H9 (cell line): ENCODE data around the gene TREM1. TPM values are rescaled to one million over a fixed set of nuclear protein-coding genes. Genes with fewer than 3 reads are reported as not detected.

ENCODE experiments used
- DNase-seq: peaks from one replicate; pipeline ENCODE4 v3.0.0-alpha.2; 2017
- H2AFZ ChIP-seq: one replicate; pipeline ENCODE4 v1.6.1; 2013; ENCODE audit warnings: mild to moderate bottlenecking, low read length, control low read depth, moderate library complexity
- H2AK5ac ChIP-seq: 2 replicates; pipeline ENCODE4 v1.6.1; 2013; ENCODE audit warnings: low read length, control low read depth, mixed read lengths; ENCODE audit not compliant: insufficient read length
- H2BK120ac ChIP-seq: one replicate; pipeline ENCODE4 v1.6.1; 2013; ENCODE audit warnings: low read depth, mild to moderate bottlenecking, low read length, control low read depth, inconsistent platforms; ENCODE audit not compliant: poor library complexity, severe bottlenecking
- H2BK12ac ChIP-seq: 2 replicates; pipeline ENCODE4 v1.6.1; 2013; ENCODE audit warnings: low read length, control low read depth, mixed read lengths, low read depth; ENCODE audit not compliant: insufficient read length
- H2BK15ac ChIP-seq: 2 replicates; pipeline ENCODE4 v1.6.1; 2013; ENCODE audit warnings: low read depth, low read length, control low read depth
- H2BK20ac ChIP-seq: one replicate; pipeline ENCODE4 v1.6.1; 2013; ENCODE audit warnings: low read depth, mild to moderate bottlenecking, low read length, control low read depth, inconsistent platforms; ENCODE audit not compliant: poor library complexity, severe bottlenecking
- H2BK5ac ChIP-seq: 2 replicates; pipeline ENCODE4 v1.6.1; 2013; ENCODE audit warnings: low read length, control low read depth, mixed read lengths; ENCODE audit not compliant: insufficient read length
- H3K14ac ChIP-seq: 2 replicates; pipeline ENCODE4 v1.6.1; 2013; ENCODE audit warnings: low read length, control low read depth; ENCODE audit not compliant: insufficient read depth
- H3K18ac ChIP-seq: 2 replicates; pipeline ENCODE4 v1.6.1; 2013; ENCODE audit warnings: low read depth, mild to moderate bottlenecking, mixed read lengths, low read length, control low read depth; ENCODE audit not compliant: insufficient read length
- H3K23ac ChIP-seq: 2 replicates; pipeline ENCODE4 v1.6.1; 2013; ENCODE audit warnings: low read length, control low read depth, mixed read lengths, low read depth; ENCODE audit not compliant: insufficient read length
- H3K23me2 ChIP-seq: 2 replicates; pipeline ENCODE4 v1.6.1; 2013; ENCODE audit warnings: low read depth, mild to moderate bottlenecking, mixed read lengths, low read length, control low read depth; ENCODE audit not compliant: insufficient read length, poor library complexity, severe bottlenecking
- H3K27ac ChIP-seq: 2 replicates; pipeline ENCODE4 v1.5.1; 2013; ENCODE audit warnings: low read length, control low read depth, mixed read lengths, low read depth; ENCODE audit not compliant: insufficient read length
- H3K27me3 ChIP-seq: 2 replicates; pipeline ENCODE4 v1.6.1; 2013; ENCODE audit warnings: low read length, control low read depth, inconsistent platforms; ENCODE audit not compliant: insufficient read depth
- H3K4ac ChIP-seq: 2 replicates; pipeline ENCODE4 v1.6.1; 2013; ENCODE audit warnings: low read depth, mild to moderate bottlenecking, control low read depth, inconsistent platforms, low read length, moderate library complexity
- H3K4me1 ChIP-seq: 2 replicates; pipeline ENCODE4 v1.6.1; 2013; ENCODE audit warnings: low read length, control low read depth, inconsistent platforms; ENCODE audit not compliant: insufficient read depth
- H3K4me2 ChIP-seq: 2 replicates; pipeline ENCODE4 v1.6.1; 2013; ENCODE audit warnings: low read length, control low read depth, mixed read lengths; ENCODE audit not compliant: insufficient read length, insufficient read depth
- H3K56ac ChIP-seq: 2 replicates; pipeline ENCODE4 v1.6.1; 2013; ENCODE audit warnings: low read depth, mild to moderate bottlenecking, mixed read lengths, low read length, control low read depth; ENCODE audit not compliant: insufficient read length
- H3K79me1 ChIP-seq: 2 replicates; pipeline ENCODE4 v1.6.1; 2013; ENCODE audit warnings: low read depth, mild to moderate bottlenecking, moderate library complexity, low read length, control low read depth, inconsistent platforms; ENCODE audit not compliant: insufficient read depth, poor library complexity, severe bottlenecking
- H3K79me2 ChIP-seq: 2 replicates; pipeline ENCODE4 v1.6.1; 2013; ENCODE audit warnings: low read length, control low read depth, inconsistent platforms; ENCODE audit not compliant: insufficient read depth
- H3K9ac ChIP-seq: 2 replicates; pipeline ENCODE4 v1.6.1; 2013; ENCODE audit warnings: low read length, control low read depth, mixed read lengths; ENCODE audit not compliant: insufficient read length; ENCODE audit errors: extremely low read depth
- H3K9me3 ChIP-seq: one replicate; pipeline ENCODE4 v1.6.1; 2013; ENCODE audit warnings: low read depth, low read length, inconsistent platforms; ENCODE audit not compliant: control insufficient read depth
- H3T11ph ChIP-seq: one replicate; pipeline ENCODE4 v1.6.1; 2013; ENCODE audit warnings: mild to moderate bottlenecking, low read length, control low read depth, inconsistent platforms
- H4K20me1 ChIP-seq: one replicate; pipeline ENCODE4 v1.6.1; 2013; ENCODE audit not compliant: control insufficient read depth, insufficient read length, insufficient read depth
- H4K5ac ChIP-seq: 2 replicates; pipeline ENCODE4 v1.6.1; 2013; ENCODE audit warnings: low read depth, mild to moderate bottlenecking, mixed read lengths, low read length, control low read depth; ENCODE audit not compliant: insufficient read length
- H4K8ac ChIP-seq: replicated peaks from 2 replicates; pipeline ENCODE4 v1.6.1; 2013; ENCODE audit warnings: low read length, control low read depth, mixed read lengths, low read depth; ENCODE audit not compliant: insufficient read length
- H4K91ac ChIP-seq: 2 replicates; pipeline ENCODE4 v1.6.1; 2013; ENCODE audit warnings: low read depth, mild to moderate bottlenecking, moderate library complexity, mixed read lengths, low read length, control low read depth; ENCODE audit not compliant: insufficient read length
- H3K27ac Mint-ChIP-seq, 3 experiments: 2 replicates in 2 of 3; 3 replicates in 1 of 3; pipeline ENCODE4 v1.8.0; 2020 to 2021; ENCODE audit warnings: mixed read lengths in 3 of 3, mild to moderate bottlenecking in 1 of 3, moderate library complexity in 1 of 3
- H3K27me3 Mint-ChIP-seq: 2 replicates; pipeline ENCODE4 v1.8.0; 2021; ENCODE audit warnings: low read depth, mild to moderate bottlenecking, moderate library complexity, mixed read lengths
- H3K36me3 Mint-ChIP-seq, 3 experiments: 2 replicates in 2 of 3; 3 replicates in 1 of 3; pipeline ENCODE4 v1.8.0; 2020 to 2021; ENCODE audit warnings: low read depth in 3 of 3, mixed read lengths in 3 of 3; ENCODE audit not compliant: insufficient read depth in 1 of 3
- H3K4me1 Mint-ChIP-seq, 2 experiments: 2 replicates each; pipeline ENCODE4 v1.8.0; 2020; ENCODE audit warnings: mixed read lengths in 2 of 2
- H3K4me3 Mint-ChIP-seq, 2 experiments: 2 replicates in 1 of 2; 3 replicates in 1 of 2; pipeline ENCODE4 v1.8.0; 2020 to 2021; ENCODE audit warnings: mild to moderate bottlenecking in 2 of 2, mixed read lengths in 2 of 2, moderate library complexity in 1 of 2
- H3K9me3 Mint-ChIP-seq, 2 experiments: 2 replicates in 1 of 2; 3 replicates in 1 of 2; pipeline ENCODE4 v1.8.0; 2020; ENCODE audit warnings: mild to moderate bottlenecking in 2 of 2, mixed read lengths in 2 of 2, moderate library complexity in 1 of 2
- CTCF ChIP-seq: fragments of 200-600 bp; sonication (generic); conservative IDR thresholded peaks from 3 replicates; pipeline ENCODE4 v1.8.0; 2021; ENCODE audit warnings: antibody characterized with exemption, mild to moderate bottlenecking
- WGBS: extraction: QIAGEN DNeasy Blood & Tissue Kit; methylation state at CpG from one replicate; pipeline ENCODE4 v1.1.7; 2013; ENCODE audit warnings: missing lambda C conversion rate, low lambda C conversion rate, mixed read lengths; ENCODE audit not compliant: insufficient read length; ENCODE audit errors: extremely low coverage; 5-methylcytosine and 5-hydroxymethylcytosine counted together
- total RNA-seq: library from RNA; stranded (reverse); gene quantifications from 2 replicates; pipeline ENCODE4 v1.2.1, GENCODE V29; 2021

Gene TREM1
- total RNA-seq, 1 experiment from 2014 or later, result not detected

- DNase-seq, result no peak
- no peak overlapping the region for H3K27ac Mint-ChIP-seq
- H3K36me3 Mint-ChIP-seq, result no peaks in the 10 kb centered on the region
- Histone ChIP-seq H3K4ac (no peak overlapping the region), H3K79me2 (no peaks in the 10 kb centered on the region), H2BK20ac (no peak overlapping the region), H3K14ac (no peak overlapping the region), H2BK15ac (no peak overlapping the region), H3T11ph (no peak overlapping the region), H2BK5ac (no peak overlapping the region), H3K27me3 (no peaks in the 10 kb centered on the region), H2BK12ac (no peak overlapping the region), H3K4me2 (no peak overlapping the region), H2AK5ac (no peak overlapping the region), H3K79me1 (no peaks in the 10 kb centered on the region), H3K23me2 (no peaks in the 10 kb centered on the region), H3K18ac (no peak overlapping the region), H2AFZ (no peak overlapping the region), H3K56ac (no peak overlapping the region), H2BK120ac (no peak overlapping the region), H4K8ac (no peak overlapping the region), H4K5ac (no peak overlapping the region), H3K9me3 (no peaks in the 10 kb centered on the region), H4K20me1 (no peaks in the 10 kb centered on the region), H3K9ac (no peak overlapping the region), H3K23ac (no peak overlapping the region), H3K4me1 (no peaks in the 10 kb centered on the region; the same call in 1 of the 2 replicates), H4K91ac (no peak overlapping the region), H3K27ac (no peak overlapping the region)
- no CpG with 5 or more reads among the region's 6 CpGs for WGBS
- peaks cover 21% of the 10 kb centered on the region in 2 experiments for H3K4me1 Mint-ChIP-seq
- H3K9me3 Mint-ChIP-seq, result no peaks in the 10 kb centered on the region
- peaks cover 10% of the 10 kb centered on the region for H3K27me3 Mint-ChIP-seq
- TF ChIP-seq CTCF, result no peak
- H3K4me3 Mint-ChIP-seq, result no peak overlapping the region
Measured at GRCh38 chr6:41232667-41233066, 53.8 kb downstream of the TREM1 start.
